Epithelial cell of esophagus (primary cell): ENCODE measurements around the gene LBHD1.
A peak's percentile ranks its signal among the peaks of the same experiment; 100 is the strongest.
"Not testable (repeated sequence)": the region's sequence is repeated elsewhere in the genome, so short reads cannot be mapped to it uniquely, and the experiment has no call there.

Experiments used
- DNase-seq: peaks from one replicate; pipeline ENCODE4 v3.0.0; 2010; ENCODE audit warnings: low read depth
- H3K4me3 ChIP-seq: 2 replicates; pipeline ENCODE4 v1.5.1; 2011; ENCODE audit warnings: mild to moderate bottlenecking, low read length, control low read depth
- CTCF ChIP-seq: IDR thresholded peaks from 2 replicates; pipeline ENCODE4 v1.5.1; 2011; ENCODE audit warnings: low read depth, mild to moderate bottlenecking, low read length, control low read depth, inconsistent platforms; ENCODE audit not compliant: insufficient read depth; ENCODE audit errors: missing control alignments

LBHD1 gene

GRCh38 chr11:62627713-62628112 lies 44.4 kb downstream of the LBHD1 start:
- no peak overlapping the region for H3K4me3 ChIP-seq
- TF ChIP-seq CTCF: peak; percentile 21
- DNase-seq: peak; percentile 26

- no peak for TF ChIP-seq CTCF
- H3K4me3 ChIP-seq: no peak overlapping the region
- no peak for DNase-seq
These were observed 49.5 kb downstream of the LBHD1 start for GRCh38 chr11:62622476-62623089.

GRCh38 chr11:62621567-62622470 lies 50.2 kb downstream of the LBHD1 start, which contains the start of gene B3GAT3:
TSS of gene B3GAT3 (minus strand) at chr11:62621986. CDS start at chr11:62621947, 39 bp downstream.
- peak; percentile 99 for DNase-seq
- peak within 1 kb of the TSS; percentile 88 for H3K4me3 ChIP-seq
- no peak for TF ChIP-seq CTCF

GRCh38 chr11:62621027-62621566 lies 51.0 kb downstream of the LBHD1 start:
- no peak for DNase-seq
- H3K4me3 ChIP-seq: peak overlapping the region; percentile 88
- no peak for TF ChIP-seq CTCF

- H3K4me3 ChIP-seq, DNase-seq: not testable (repeated sequence)
These were observed 55.1 kb downstream of the LBHD1 start for GRCh38 chr11:62616957-62617356.

GRCh38 chr11:62615521-62615920 lies 56.5 kb downstream of the LBHD1 start:
- no peak for DNase-seq
- no peak overlapping the region for H3K4me3 ChIP-seq
- TF ChIP-seq CTCF: no peak

GRCh38 chr11:62614275-62614674 lies 57.8 kb downstream of the LBHD1 start:
- DNase-seq: peak; percentile 75
- no peak for TF ChIP-seq CTCF
- H3K4me3 ChIP-seq: no peak overlapping the region
